HuH-7 (cell line): ENCODE results near the gene SGCB.

Experiments used
- DNase-seq: peaks from one replicate; pipeline ENCODE4 v3.0.0; 2011; ENCODE audit warnings: low spot score

Gene SGCB

DNA sequence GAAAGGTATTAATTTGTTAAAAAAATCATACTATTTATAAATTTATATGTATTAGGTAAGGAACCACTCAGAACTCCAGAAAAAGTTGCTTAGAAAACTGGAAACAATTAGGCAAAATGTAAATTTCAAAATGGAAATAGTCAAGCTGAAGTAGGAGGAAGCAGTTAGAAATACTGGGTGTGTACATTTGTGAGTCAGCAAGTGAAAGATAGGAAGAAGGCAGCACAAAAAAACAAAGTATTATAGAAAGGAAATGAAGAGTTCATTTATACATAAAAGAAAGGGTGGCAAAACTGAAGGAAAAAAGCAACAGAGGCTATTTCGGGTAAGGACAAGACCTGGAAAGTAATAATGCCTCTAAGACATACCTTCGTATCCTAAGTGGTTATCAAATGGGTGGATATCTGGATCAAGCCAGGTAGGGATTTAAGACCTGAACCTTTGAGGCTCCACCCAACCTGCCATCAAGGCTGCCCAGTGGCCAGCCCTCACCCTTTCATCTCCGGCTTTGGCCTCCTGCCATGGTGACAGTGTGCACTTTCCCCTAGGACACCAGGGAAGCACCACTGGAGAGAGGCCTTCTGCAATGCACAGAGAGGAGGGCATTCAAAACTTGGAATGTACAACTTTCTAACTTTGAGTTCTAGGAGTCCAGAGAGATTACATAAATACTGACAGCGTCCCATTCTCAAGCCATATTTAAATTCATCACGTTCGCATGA, 18.0 kb downstream of the SGCB start, which contains the start of gene LRRC66:
Gene LRRC66, minus strand, starts transcription at position 428 of the 722 bp plus-strand sequence. CDS start 2,750 bp downstream, outside the sequence.
- DNase-seq = no peak

DNA sequence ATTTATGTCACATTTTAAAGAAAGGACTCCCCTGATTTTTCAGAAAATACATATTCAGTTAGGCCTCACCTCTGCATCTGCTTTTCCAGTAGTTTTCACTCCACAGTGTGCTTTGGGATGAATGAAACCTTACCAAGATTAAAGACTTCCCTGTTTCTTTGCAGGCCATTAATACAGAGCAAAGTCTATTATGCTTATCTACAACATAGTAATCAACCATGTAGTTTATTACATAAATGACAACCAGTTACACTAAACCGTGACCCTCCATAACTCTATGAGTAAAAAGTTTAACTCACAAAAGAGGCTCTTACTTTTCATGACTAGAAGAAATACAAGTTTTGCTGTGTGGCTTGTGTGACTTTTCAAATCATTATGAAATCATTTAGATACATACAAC, 20.3 kb downstream of the SGCB start:
- DNase-seq = no peak

DNA sequence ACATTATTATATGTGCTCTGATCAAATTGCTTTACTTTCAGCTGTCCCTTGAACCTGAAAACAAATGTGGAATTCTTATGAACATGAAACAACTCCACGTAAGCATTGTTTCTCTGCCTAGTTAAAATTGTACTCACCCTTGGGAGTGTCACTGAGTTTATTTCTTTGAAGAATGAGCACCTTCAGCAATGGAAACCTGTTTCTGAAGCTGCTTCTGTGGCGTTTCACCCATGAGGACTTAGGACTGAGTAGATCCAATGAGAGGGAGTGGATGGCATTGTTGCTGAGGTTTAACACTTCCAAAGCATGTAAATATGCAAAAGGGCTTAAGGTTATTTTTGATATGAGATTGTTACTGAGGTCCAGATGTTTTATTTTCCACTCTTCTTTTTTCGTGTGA, 21.1 kb downstream of the SGCB start:
- no peak for DNase-seq

GRCh38 chr4:52015366-52015765, 22.7 kb downstream of the SGCB start:
- peak; percentile 77 for DNase-seq

GRCh38 chr4:52014903-52015302, 23.2 kb downstream of the SGCB start:
- DNase-seq = no peak

GRCh38 chr4:52012651-52013050, 25.4 kb downstream of the SGCB start:
- DNase-seq = no peak

DNA sequence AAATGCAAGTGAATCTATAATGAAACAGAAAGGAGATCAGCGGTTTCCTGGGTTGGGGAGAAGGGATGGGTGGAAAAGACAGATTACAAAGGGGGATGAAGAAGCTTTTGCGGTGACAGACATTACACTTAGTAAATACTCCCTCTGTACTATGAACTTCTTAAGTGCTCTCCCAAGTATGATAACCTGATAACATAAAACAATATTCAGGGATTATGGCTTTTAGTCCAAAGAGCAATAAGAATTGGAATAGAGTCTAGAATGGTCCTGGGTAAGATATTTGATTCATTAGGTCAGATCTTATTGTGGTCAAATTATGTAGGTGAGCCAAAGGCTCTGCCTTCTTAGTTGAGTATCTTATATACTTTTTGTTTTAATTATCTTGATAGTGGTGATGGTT, 27.1 kb downstream of the SGCB start:
- no peak for DNase-seq

DNA sequence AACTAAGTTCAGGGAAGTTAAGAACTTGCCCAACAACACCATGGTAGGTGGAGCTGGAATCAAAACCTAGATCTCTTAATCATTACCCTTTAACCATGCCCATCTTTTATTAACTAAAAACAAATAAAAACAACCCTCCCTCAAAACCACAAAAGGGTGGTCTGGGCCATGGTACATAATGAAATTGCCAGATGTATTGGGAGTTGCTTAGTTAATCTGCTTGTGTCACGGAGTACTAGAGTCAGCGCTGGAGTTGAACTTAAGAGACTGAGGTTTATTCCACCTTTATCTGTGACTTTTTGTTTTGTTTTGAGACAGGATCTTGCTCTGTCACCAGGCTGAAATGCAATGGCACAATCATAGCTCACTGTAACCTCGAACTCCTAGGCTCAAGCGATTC, 31.2 kb downstream of the SGCB start:
- DNase-seq = no peak

GRCh38 chr4:52005604-52006273, 32.4 kb downstream of the SGCB start:
- no peak for DNase-seq

GRCh38 chr4:52004414-52004813, 33.7 kb downstream of the SGCB start:
- DNase-seq = no peak

DNA sequence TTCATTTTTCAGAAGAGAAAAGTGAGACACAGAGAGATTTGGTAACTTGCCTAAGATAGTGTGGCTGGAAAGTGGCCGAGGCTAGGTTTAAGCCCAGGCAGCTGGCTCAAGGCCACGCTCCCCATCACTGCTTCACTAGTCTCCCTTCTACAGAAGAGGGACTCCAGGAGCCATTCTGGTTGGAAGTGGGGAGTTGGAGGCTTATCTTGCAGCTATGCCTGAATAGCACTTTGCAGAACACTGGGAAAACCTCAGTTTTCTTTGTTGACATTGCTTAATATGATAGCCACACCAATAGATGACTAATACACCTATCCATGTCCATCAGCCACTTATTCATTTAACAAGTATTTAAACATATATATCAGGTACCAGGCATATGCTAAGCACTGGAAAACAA, 36.5 kb downstream of the SGCB start:
- DNase-seq = no peak

DNA sequence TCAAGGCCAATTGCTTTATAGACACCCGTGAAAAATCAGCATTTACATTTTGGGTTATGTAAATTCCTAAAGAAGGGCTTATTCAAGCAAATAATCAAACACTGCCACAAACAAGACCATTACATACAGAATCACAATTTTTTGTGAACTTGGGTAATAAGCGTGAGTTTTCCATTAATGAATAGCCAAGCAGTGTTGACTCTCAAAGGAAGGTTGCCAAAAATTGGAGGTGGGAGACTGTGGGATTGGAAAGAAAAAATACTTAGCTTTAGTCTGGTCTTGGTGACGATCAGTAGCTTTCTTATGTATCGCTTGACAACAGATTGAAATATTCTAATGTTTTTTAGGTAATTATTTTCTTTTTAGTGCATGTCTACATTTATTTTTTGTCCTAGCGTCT, 38.8 kb downstream of the SGCB start:
- DNase-seq = no peak

DNA sequence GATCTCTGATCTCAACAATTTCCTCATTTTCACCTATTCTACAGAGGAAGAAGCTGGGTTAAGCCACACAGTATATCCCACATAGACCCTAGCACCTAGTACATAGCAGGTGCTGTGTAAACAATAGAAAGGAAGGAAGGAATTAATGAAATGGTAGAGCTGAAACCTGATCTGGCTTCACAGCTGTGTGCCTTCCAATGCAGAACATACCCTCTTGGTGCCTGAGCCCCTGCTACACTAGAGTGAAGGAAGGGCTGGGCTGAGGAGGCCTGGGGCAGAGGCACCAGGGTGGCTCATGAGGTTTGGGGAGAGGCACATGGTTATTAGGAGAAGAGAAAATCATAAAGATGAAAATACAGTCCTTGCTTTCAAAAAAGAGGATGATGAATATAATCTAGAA, 39.3 kb downstream of the SGCB start:
- DNase-seq = no peak

DNA sequence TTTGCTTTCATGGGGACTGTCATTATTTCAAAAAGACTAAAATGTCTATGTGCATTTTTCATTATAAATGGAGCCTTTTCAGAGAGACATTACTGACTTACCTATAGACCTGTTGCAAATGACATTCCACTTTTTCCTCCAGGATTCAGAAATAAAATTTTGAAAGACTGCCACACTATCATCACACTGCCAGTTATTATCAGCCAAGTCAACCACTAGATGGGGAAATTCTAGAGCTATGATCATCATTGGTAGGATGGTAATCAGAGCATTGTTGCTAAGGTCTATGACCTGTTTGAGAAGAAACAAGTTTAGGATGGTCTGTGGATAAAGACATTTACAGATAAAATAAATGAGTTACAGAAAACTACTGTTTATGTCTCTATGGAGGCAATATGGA, 40.5 kb downstream of the SGCB start:
- no peak for DNase-seq

DNA sequence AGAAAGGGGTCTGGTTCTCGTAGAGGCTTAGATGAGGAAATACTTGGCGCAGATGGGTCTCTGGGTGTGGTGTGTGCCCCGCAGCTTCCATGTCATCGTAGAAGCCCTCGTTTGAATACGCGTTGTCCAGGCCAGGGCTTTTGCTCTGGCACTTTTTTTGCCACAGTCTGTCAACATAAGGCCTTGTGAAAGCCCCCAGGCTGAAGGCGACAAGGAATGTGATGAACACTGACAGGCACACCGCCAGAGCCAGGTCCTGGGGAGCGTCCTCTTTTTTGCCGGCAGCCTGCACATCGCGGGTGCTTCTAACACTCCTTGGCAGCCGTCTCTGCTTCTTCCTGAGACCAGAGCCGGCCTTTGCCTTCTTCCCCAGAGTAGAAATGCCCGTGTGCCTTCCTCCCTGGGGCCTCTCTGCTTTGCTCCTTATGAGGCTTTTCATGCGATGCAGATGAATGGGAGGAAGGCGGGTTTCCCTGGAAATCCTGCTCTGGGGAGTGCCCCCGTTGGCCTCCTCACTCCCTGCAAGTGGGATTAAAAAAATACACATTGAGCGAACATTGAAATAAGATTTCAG, 42.4 kb downstream of the SGCB start:
- DNase-seq = no peak
